Smooth muscle cell (in vitro differentiated cells): ENCODE measurements around the gene TLE5. TPM values are rescaled to one million over a fixed set of nuclear protein-coding genes. Genes with fewer than 3 reads are reported as not detected.

Experiments used
- DNase-seq: peaks from one replicate; lab custom pipeline; 2025; ENCODE audit not compliant: unreplicated experiment; lab: John Stamatoyannopoulos, UW
- H2AFZ ChIP-seq: fragments of 200-600 bp; sonication (generic); 2 replicates; pipeline ENCODE4 v1.6.0; 2016; ENCODE audit warnings: antibody characterized with exemption, low read depth, mild to moderate bottlenecking
- H3F3A ChIP-seq: fragments of 200-600 bp; sonication (generic); 2 replicates; pipeline ENCODE4 v1.6.0; 2017; ENCODE audit warnings: antibody characterized with exemption, low read depth
- H3K27ac ChIP-seq: fragments of 200-600 bp; sonication (generic); 2 replicates; pipeline ENCODE4 v1.5.1; 2016; ENCODE audit warnings: low read depth, mild to moderate bottlenecking
- H3K27me3 ChIP-seq: fragments of 200-600 bp; sonication (generic); 2 replicates; pipeline ENCODE4 v1.6.1; 2016; ENCODE audit warnings: low read depth, mild to moderate bottlenecking
- H3K36me3 ChIP-seq: fragments of 200-600 bp; sonication (generic); 2 replicates; pipeline ENCODE4 v1.5.1; 2016; ENCODE audit warnings: low read depth
- H3K4me1 ChIP-seq: fragments of 200-600 bp; sonication (generic); 2 replicates; pipeline ENCODE4 v1.5.1; 2016; ENCODE audit warnings: low read depth
- H3K4me2 ChIP-seq: fragments of 200-600 bp; sonication (generic); 2 replicates; pipeline ENCODE4 v1.6.0; 2016; ENCODE audit warnings: mild to moderate bottlenecking
- H3K4me3 ChIP-seq: fragments of 200-600 bp; sonication (generic); 2 replicates; pipeline ENCODE4 v1.5.1; 2016; ENCODE audit warnings: mild to moderate bottlenecking
- H3K79me2 ChIP-seq: fragments of 200-600 bp; sonication (generic); 2 replicates; pipeline ENCODE4 v1.6.0; 2016; ENCODE audit warnings: low read depth, mild to moderate bottlenecking
- H3K9ac ChIP-seq: fragments of 200-600 bp; sonication (generic); 2 replicates; pipeline ENCODE4 v1.6.0; 2016; ENCODE audit warnings: low read depth
- H3K9me3 ChIP-seq: fragments of 200-600 bp; sonication (generic); replicated peaks from 2 replicates; pipeline ENCODE4 v1.5.1; 2016; ENCODE audit warnings: low read depth
- H4K20me1 ChIP-seq: fragments of 200-600 bp; sonication (generic); 2 replicates; pipeline ENCODE4 v1.6.0; 2016; ENCODE audit warnings: low read depth
- WGBS: methylation state at CpG from one replicate; pipeline ENCODE4 v1.1.7; 2016; ENCODE audit warnings: low lambda C conversion rate; 5-methylcytosine and 5-hydroxymethylcytosine counted together
- polyA plus RNA-seq: library from polyadenylated mRNA; unstranded; fragments of >200 nt; fragmentation: Nextera tagmentation; extraction: Ambion mirVana; gene quantifications from 2 replicates; pipeline ENCODE4 v1.2.1, GENCODE V29; 2016
- total RNA-seq: library from RNA; depleted of rRNA; stranded (reverse); fragments of >200 nt; gene quantifications from 2 replicates; pipeline ENCODE4 v1.2.3, GENCODE V29; 2014
- TF ChIP-seq, protein P1 (sequence below): fragments of 200-600 bp; sonication (generic); IDR thresholded peaks from 2 replicates; pipeline ENCODE4 v1.5.1; 2017; ENCODE audit warnings: borderline replicate concordance, mild to moderate bottlenecking, antibody characterized with exemption; ENCODE audit not compliant: insufficient read depth, poor library complexity, severe bottlenecking

Gene TLE5
- total and polyA plus RNA-seq, 2 experiments from 2014 or later, result 146 to 274 TPM

DNA sequence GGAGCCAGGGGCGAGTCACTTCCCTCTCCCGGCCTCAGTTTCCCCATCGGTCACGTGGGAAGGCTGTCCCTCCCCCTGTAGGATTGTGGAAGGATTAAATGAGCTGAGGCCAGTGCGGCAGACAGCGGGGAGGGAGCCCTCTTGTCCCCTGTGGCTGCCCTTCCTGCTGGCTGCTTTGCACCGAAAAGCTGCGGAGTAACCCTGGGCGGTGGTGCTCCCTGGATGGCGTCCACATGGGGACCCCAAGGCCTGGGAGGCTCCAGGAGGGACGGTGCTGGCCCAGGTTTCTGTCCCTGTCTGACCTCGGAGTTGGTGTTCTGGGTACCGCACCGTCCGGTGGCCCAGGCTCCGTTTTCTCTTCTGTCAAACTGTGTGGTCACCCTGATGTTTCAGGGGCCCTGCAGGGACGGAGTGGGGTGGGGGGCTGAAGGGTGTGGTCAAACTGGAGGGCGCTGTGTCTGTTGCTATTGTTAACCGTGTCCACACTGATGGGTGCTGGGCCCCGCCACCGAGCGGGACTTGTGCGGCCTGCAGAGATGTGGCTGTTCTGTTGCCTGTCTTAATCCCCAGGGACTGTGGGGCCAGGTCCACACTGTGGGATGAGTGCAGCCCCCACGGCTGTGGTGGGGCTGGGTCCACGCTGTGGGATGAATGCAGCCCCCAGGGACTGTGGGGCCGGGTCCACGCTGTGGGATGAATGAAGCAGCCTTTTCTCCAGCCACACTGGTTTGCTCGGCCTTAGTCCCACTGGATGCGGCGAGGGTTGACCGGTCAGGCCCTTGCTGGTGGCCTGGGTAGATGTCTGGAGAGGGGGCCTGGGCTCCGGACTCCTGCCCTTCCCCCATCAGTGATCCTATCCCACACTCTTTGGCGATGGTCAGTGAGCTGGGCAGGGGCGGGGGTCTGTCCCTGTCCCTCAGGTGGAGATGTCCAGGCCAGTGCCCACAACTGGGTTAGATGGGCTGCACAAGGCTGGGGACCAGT is 38.7 kb upstream of the TLE5 start:
- Histone ChIP-seq H4K20me1 (peaks cover 100% of the 10 kb centered on the region), H3K4me1 (peaks cover 8% of the 10 kb centered on the region), H3K4me2 (no peak overlapping the region), H3K79me2 (peaks cover 97% of the 10 kb centered on the region), H3K27ac (no peak overlapping the region), H3K9ac (no peak overlapping the region), H3K9me3 (no peaks in the 10 kb centered on the region), H3K36me3 (no peaks in the 10 kb centered on the region), H3F3A (no peaks in the 10 kb centered on the region), H2AFZ (no peak overlapping the region), H3K4me3 (no peak overlapping the region), H3K27me3 (no peaks in the 10 kb centered on the region)
- TF ChIP-seq, protein P1, sequence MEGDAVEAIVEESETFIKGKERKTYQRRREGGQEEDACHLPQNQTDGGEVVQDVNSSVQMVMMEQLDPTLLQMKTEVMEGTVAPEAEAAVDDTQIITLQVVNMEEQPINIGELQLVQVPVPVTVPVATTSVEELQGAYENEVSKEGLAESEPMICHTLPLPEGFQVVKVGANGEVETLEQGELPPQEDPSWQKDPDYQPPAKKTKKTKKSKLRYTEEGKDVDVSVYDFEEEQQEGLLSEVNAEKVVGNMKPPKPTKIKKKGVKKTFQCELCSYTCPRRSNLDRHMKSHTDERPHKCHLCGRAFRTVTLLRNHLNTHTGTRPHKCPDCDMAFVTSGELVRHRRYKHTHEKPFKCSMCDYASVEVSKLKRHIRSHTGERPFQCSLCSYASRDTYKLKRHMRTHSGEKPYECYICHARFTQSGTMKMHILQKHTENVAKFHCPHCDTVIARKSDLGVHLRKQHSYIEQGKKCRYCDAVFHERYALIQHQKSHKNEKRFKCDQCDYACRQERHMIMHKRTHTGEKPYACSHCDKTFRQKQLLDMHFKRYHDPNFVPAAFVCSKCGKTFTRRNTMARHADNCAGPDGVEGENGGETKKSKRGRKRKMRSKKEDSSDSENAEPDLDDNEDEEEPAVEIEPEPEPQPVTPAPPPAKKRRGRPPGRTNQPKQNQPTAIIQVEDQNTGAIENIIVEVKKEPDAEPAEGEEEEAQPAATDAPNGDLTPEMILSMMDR, result no peak
- 92% methylated on average over 30 of the region's 34 CpGs for WGBS
- DNase-seq, result no peak

DNA sequence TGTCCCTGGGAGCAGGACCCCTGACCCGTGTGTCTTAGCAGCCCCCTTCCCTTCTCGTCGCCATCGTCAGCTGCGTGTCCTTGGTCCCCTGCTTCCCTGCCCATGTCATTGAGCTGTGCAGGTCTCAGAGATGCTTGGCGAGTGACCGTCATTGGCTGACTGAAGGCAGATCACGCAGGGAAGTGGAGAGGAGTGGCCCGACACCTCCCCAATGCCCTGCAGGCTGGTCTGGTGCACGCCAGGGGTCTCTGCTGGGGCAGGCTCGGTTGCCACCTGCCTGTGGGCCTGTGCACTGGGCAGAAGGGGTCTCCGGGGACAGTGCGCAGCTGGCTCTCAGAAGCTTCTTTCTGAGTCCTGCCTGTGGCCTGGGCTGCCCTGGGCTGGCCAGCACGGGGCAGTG is 38.0 kb upstream of the TLE5 start:
- Histone ChIP-seq H4K20me1 (peaks cover 100% of the 10 kb centered on the region), H2AFZ (no peak overlapping the region)

DNA sequence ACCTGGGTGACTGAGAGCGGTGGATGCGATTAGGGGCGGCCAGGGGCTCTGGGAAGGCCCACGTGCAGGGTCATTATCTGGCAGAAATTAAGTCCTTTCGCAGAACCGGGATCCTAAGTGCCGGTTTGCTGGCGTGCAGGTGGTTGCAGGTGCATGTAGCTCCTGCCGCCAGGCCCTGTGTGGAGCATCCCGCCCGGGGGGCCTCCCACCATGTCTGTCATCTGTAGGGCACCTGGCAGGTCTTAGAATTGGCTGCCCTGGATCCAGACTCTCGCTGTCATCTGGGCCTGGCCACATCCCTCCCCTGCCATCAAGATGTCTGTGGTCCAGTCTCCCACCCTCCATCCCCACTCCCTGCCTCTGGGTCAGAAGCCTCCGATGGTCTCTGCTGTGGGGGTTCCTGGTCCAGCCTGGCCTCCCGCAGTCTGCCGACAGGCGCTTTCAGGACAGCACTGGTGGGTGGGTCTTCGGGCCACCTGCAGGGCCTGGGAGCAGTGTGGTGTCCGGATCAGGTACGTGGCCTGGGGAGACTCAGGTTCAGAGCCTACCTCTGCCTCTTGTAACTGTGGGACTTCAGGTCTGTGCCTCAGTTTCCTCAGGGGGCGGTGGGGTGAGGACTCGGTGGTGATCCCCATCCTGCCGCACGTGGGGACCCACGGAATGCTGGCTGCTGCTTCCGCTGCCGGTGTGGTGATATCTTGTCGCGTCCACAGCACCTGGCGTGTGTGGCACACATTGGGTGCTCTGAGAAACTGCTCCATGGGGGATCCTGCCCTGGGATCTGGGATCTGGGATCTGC is 37.3 kb upstream of the TLE5 start:
- Histone ChIP-seq H3K4me2 (no peak overlapping the region), H3K36me3 (no peaks in the 10 kb centered on the region), H3K9me3 (no peaks in the 10 kb centered on the region), H4K20me1 (peaks cover 100% of the 10 kb centered on the region), H3K79me2 (peaks cover 98% of the 10 kb centered on the region), H3K4me1 (peaks cover 14% of the 10 kb centered on the region), H3K27ac (no peak overlapping the region), H3K9ac (no peak overlapping the region), H3K27me3 (no peaks in the 10 kb centered on the region), H3F3A (no peaks in the 10 kb centered on the region), H3K4me3 (no peak overlapping the region), H2AFZ (no peak overlapping the region)
- no peak for DNase-seq
- TF ChIP-seq, protein P1, result no peak
- WGBS, result 94% methylated on average over 29 of the region's 29 CpGs

More for the DNA sequence above, 38.0 kb upstream of the TLE5 start:
- H3F3A ChIP-seq, result no peaks in the 10 kb centered on the region
- no peak overlapping the region for H3K27ac ChIP-seq
- TF ChIP-seq, protein P1, result no peak
- peaks cover 14% of the 10 kb centered on the region for H3K4me1 ChIP-seq
- no peak overlapping the region for H3K4me3 ChIP-seq
- no peak overlapping the region for H3K9ac ChIP-seq
- WGBS, result 92% methylated on average over 13 of the region's 14 CpGs
- no peak for DNase-seq
- no peak overlapping the region for H3K4me2 ChIP-seq
- no peaks in the 10 kb centered on the region for H3K27me3 ChIP-seq
- peaks cover 97% of the 10 kb centered on the region for H3K79me2 ChIP-seq
- no peaks in the 10 kb centered on the region for H3K9me3 ChIP-seq
- H3K36me3 ChIP-seq, result no peaks in the 10 kb centered on the region
